HepG2 (cell line): ENCODE results near the gene KIAA0930.

ENCODE experiments used
- CBX5 ChIP-seq: sonication (generic); formaldehyde crosslinking; IDR thresholded peaks from 2 replicates; pipeline ENCODE4 v1.4.0; 2020; ENCODE audit warnings: missing genetic modification reagents, borderline replicate concordance
- CTCF ChIP-seq: sonication (generic); formaldehyde crosslinking; IDR thresholded peaks from 2 replicates; pipeline ENCODE4 v1.5.0; 2020; ENCODE audit warnings: mild to moderate bottlenecking, missing genetic modification reagents, moderate library complexity
- EZH2 ChIP-seq: conservative IDR thresholded peaks from 2 replicates; pipeline ENCODE4 v1.6.1; 2012; ENCODE audit warnings: mild to moderate bottlenecking, low read depth, low read length, moderate library complexity
- FOXA3 ChIP-seq: IDR thresholded peaks from 2 replicates; pipeline ENCODE4 v1.6.1; 2016; ENCODE audit warnings: missing genetic modification reagents, missing compliant biosample characterization
- HDAC6 ChIP-seq: fragments of 200-600 bp; sonication (generic); IDR thresholded peaks from 2 replicates; pipeline ENCODE4 v1.7.0; 2017; ENCODE audit warnings: mild to moderate bottlenecking, antibody characterized with exemption, low read length, low read depth
- LRRFIP1 ChIP-seq: sonication (generic); formaldehyde crosslinking; conservative IDR thresholded peaks from 2 replicates; pipeline ENCODE4 v1.4.0; 2020; ENCODE audit warnings: missing genetic modification reagents
- MLX ChIP-seq: IDR thresholded peaks from 2 replicates; pipeline ENCODE4 v1.6.1; 2016
- PITX1 ChIP-seq: sonication (generic); formaldehyde crosslinking; IDR thresholded peaks from 2 replicates; pipeline ENCODE4 v1.5.1; 2020; ENCODE audit warnings: mild to moderate bottlenecking, missing genetic modification reagents
- POLR2A ChIP-seq, 2 experiments: IDR thresholded peaks; 2 replicates each; pipeline ENCODE4 v1.6.1; 2011; ENCODE audit warnings: low read depth in 2 of 2, low read length in 2 of 2, mild to moderate bottlenecking in 1 of 2, moderate library complexity in 1 of 2; ENCODE audit not compliant: insufficient read depth in 1 of 2
- ZBTB10 ChIP-seq: sonication (generic); formaldehyde crosslinking; IDR thresholded peaks from 2 replicates; pipeline ENCODE4 v1.4.0; 2020; ENCODE audit warnings: missing genetic modification reagents, borderline replicate concordance
- ZFP37 ChIP-seq: sonication (generic); formaldehyde crosslinking; IDR thresholded peaks from 2 replicates; pipeline ENCODE4 v1.4.0; 2020; ENCODE audit warnings: missing genetic modification reagents, borderline replicate concordance
- ZNF205 ChIP-seq: IDR thresholded peaks from 2 replicates; pipeline ENCODE4 v1.6.1; 2018; ENCODE audit warnings: missing biosample characterization, missing genetic modification reagents
- ZNF644 ChIP-seq: IDR thresholded peaks from 2 replicates; pipeline ENCODE4 v1.6.1; 2016; ENCODE audit warnings: low read depth
- ZNF674 ChIP-seq: sonication (generic); formaldehyde crosslinking; IDR thresholded peaks from 2 replicates; pipeline ENCODE4 v1.5.0; 2020; ENCODE audit warnings: low read depth, mild to moderate bottlenecking, missing genetic modification reagents

- TF ChIP-seq POLR2A (IDR thresholded peaks at IDR 0.05; ENCODE audit: insufficient read depth in 1 of 2, low read depth in 2 of 2, low read length in 2 of 2) (no peak), LRRFIP1 (no peak), CBX5 (CRISPR knock-in tag) (no peak), CTCF (CRISPR knock-in tag) (no peak), PITX1 (no peak), ZNF205 (CRISPR knock-in tag) (no peak), EZH2 (no peak), MLX (CRISPR knock-in tag) (no peak), HDAC6 (no peak), ZNF644 (CRISPR knock-in tag) (no peak), FOXA3 (CRISPR knock-in tag) (no peak), ZBTB10 (CRISPR knock-in tag) (no peak), ZFP37 (CRISPR knock-in tag) (no peak), ZNF674 (CRISPR knock-in tag) (no peak)
These were observed 29.7 kb downstream of the KIAA0930 start for GRCh38 chr22:45210991-45211390.
